ENCODE data around the gene GPLD1.

GPLD1 gene

GRCh38 chr6:24378473-24379097 lies 110.8 kb downstream of the GPLD1 start:
- Histone ChIP-seq H3K9me3 (no peaks in the 10 kb centered on the region), H3K4me3 (ENCODE audit: low read depth in 1 of 2, low read length in 1 of 2) (no peak overlapping the region), H3K36me3 (no peaks in the 10 kb centered on the region), H3K27ac (no peak overlapping the region), H3K27me3 (no peaks in the 10 kb centered on the region), H3K4me1 (ENCODE audit: control insufficient read depth in 1 of 2, insufficient read depth in 1 of 2, low read depth in 1 of 2, low read length in 1 of 2) (no peaks in the 10 kb centered on the region)
- TF ChIP-seq CTCF (IDR thresholded peaks at IDR 0.05): no peak
